Measurements from ENCODE around the gene PTPN22.

DNA sequence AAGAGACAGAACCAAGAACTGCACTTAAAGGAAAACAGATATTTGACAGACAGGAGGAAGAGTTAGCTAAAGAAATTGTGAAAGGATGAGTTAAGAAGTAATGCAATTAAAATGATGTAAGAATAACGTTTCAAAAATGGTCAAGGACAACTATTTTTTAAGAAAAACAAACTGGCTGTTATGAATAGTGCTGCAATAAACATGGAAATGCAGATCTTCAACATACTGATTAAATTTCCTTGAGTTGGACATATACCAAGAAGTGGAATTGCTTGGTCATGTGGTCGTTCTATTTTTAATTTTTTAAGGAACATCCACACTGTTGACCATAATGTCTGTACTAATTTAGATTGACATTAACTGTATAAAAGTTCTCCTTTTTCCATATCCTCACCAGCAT is 89.1 kb downstream of the PTPN22 start:
- TF ChIP-seq, protein P1, sequence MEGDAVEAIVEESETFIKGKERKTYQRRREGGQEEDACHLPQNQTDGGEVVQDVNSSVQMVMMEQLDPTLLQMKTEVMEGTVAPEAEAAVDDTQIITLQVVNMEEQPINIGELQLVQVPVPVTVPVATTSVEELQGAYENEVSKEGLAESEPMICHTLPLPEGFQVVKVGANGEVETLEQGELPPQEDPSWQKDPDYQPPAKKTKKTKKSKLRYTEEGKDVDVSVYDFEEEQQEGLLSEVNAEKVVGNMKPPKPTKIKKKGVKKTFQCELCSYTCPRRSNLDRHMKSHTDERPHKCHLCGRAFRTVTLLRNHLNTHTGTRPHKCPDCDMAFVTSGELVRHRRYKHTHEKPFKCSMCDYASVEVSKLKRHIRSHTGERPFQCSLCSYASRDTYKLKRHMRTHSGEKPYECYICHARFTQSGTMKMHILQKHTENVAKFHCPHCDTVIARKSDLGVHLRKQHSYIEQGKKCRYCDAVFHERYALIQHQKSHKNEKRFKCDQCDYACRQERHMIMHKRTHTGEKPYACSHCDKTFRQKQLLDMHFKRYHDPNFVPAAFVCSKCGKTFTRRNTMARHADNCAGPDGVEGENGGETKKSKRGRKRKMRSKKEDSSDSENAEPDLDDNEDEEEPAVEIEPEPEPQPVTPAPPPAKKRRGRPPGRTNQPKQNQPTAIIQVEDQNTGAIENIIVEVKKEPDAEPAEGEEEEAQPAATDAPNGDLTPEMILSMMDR (conservative IDR thresholded peaks at IDR 0.05): no peak
- no peak for TF ChIP-seq ZFX (IDR thresholded peaks at IDR 0.05)
